Activated T-helper 17 cell treated with anti-CD3 and anti-CD28 coated beads, Interleukin-2, amount 50 U/mL, for 72 hours (primary cell): ENCODE data around the gene KIDINS220. TPM values are rescaled to one million over a fixed set of nuclear protein-coding genes. Genes with fewer than 3 reads are reported as not detected.

Source experiments
- ATAC-seq: fragments of 150-1000 bp; cut with Tn5 transposase; replicated peaks from 2 replicates; pipeline ENCODE4 v1.10.0; 2021; ENCODE audit warnings: mild to moderate bottlenecking, moderate library complexity
- H3K27ac Mint-ChIP-seq: one replicate; pipeline ENCODE4 v1.8.0; 2022; ENCODE audit warnings: mixed read lengths
- H3K27me3 Mint-ChIP-seq: one replicate; pipeline ENCODE4 v1.8.0; 2022; ENCODE audit warnings: mixed read lengths
- H3K36me3 Mint-ChIP-seq: one replicate; pipeline ENCODE4 v1.8.0; 2022; ENCODE audit warnings: low read depth, mild to moderate bottlenecking, mixed read lengths
- H3K4me1 Mint-ChIP-seq: one replicate; pipeline ENCODE4 v1.8.0; 2022; ENCODE audit warnings: mixed read lengths
- H3K4me3 Mint-ChIP-seq: one replicate; pipeline ENCODE4 v1.8.0; 2022; ENCODE audit warnings: mild to moderate bottlenecking, mixed read lengths
- H3K9me3 Mint-ChIP-seq: one replicate; pipeline ENCODE4 v1.8.0; 2022; ENCODE audit warnings: mixed read lengths
- total RNA-seq, 2 donors: library from RNA; stranded (reverse); gene quantifications; one replicate each; pipeline ENCODE4 v1.2.3, GENCODE V29; 2022

The KIDINS220 gene
- total RNA-seq, 2 donors from 2014 or later, result 28.9 to 31.1 TPM

DNA sequence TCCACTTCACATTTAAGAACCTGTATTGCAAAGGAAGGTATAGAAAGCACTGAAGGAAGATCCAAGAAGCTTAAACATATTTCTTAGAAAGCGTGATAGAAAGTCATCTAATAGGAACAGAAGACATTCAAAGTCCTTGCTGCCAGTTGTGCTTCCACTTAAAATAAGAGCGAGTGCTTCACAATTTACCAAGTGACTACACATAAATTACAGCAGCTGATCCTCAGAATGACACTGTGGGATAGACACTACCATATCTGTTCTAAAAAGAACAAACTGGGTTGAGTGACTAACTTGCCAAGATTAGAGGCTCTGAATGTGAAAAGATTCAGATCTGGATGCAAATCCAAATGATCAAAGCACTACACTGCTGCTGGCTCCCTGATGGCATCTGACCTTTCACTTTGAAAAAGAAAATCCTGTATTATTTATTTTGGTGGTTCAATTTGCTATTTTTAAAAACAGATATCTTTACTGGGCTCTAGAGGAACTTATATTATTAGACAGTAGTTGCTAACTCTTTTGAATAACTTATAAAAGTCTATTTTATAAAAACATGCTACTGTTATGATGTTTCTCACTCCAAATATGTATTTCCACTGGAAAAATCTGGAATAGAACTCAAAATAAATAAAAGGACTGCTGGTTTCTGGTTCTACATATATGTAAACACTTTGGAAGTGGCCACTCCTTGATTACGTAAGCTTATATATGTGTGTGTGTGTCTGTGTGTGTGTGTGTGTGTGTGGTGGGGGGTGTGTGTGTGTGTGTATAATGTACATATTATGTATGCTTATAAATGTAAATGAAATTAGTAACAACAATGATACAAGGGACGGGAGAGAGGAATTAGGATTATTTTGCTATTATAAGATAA is 57.4 kb downstream of the KIDINS220 start:
- H3K27me3 Mint-ChIP-seq, result no peaks in the 10 kb centered on the region
- ATAC-seq, result no peak
- no peaks in the 10 kb centered on the region for H3K4me1 Mint-ChIP-seq
- H3K9me3 Mint-ChIP-seq, result no peaks in the 10 kb centered on the region
- H3K36me3 Mint-ChIP-seq, result peaks cover 96% of the 10 kb centered on the region
- H3K27ac Mint-ChIP-seq, result no peak overlapping the region
- no peak overlapping the region for H3K4me3 Mint-ChIP-seq

DNA sequence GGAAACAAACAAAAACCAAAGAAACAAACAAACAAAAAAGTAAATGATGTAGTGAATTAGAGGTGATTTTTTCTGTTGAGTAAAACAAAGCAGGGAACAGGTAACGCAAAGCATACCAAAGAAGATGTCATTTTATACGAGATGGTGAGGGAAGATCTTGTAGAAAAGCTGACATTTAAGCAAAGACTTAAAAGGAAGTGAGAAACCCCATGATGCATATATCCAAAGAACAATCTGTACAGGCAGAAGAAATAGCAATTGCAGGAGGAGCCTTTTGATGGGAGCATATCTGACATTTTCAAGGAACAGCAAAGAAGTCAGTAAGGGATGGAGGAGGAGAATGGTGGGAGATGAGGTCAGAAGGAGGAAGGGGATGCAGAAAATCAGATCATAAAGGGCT is 63.0 kb downstream of the KIDINS220 start:
- no peak overlapping the region for H3K4me3 Mint-ChIP-seq
- H3K27ac Mint-ChIP-seq, result no peak overlapping the region
- ATAC-seq, result no peak
- H3K4me1 Mint-ChIP-seq, result peaks cover 5% of the 10 kb centered on the region
- no peaks in the 10 kb centered on the region for H3K9me3 Mint-ChIP-seq
- peaks cover 82% of the 10 kb centered on the region for H3K36me3 Mint-ChIP-seq
- H3K27me3 Mint-ChIP-seq, result no peaks in the 10 kb centered on the region

- Mint-ChIP-seq H3K27me3 (no peaks in the 10 kb centered on the region), H3K4me3 (no peak overlapping the region), H3K9me3 (no peaks in the 10 kb centered on the region), H3K36me3 (peaks cover 38% of the 10 kb centered on the region), H3K4me1 (peaks cover 5% of the 10 kb centered on the region), H3K27ac (no peak overlapping the region)
- ATAC-seq, result no peak
Measured at GRCh38 chr2:8767324-8767723, 70.1 kb downstream of the KIDINS220 start.

- Mint-ChIP-seq H3K36me3 (peaks cover 52% of the 10 kb centered on the region), H3K4me1 (no peaks in the 10 kb centered on the region), H3K4me3 (no peak overlapping the region), H3K27ac (no peak overlapping the region), H3K9me3 (no peaks in the 10 kb centered on the region), H3K27me3 (no peaks in the 10 kb centered on the region)
- ATAC-seq, result no peak
Measured at GRCh38 chr2:8761529-8762164, 75.8 kb downstream of the KIDINS220 start.

DNA sequence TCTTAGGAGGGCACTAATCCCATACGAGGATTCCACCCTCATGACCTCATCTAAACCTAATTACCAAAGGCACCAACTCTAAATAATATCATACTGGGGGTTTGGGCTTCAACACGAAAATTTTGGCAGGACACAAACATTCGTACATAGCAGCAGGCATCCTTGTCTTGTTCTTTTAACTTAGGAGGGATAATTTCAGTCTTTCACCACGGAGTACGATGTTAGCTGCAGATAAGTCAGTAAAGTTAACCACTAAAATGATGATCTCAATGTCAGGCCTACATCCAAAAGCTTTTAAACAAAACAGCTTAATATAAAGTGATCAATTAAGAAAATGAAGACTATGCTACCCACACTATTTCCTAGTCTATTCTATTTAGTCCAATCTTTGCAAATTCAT is 80.7 kb downstream of the KIDINS220 start:
- Mint-ChIP-seq H3K36me3 (peaks cover 46% of the 10 kb centered on the region), H3K9me3 (no peaks in the 10 kb centered on the region), H3K27me3 (no peaks in the 10 kb centered on the region), H3K4me1 (no peaks in the 10 kb centered on the region), H3K4me3 (no peak overlapping the region), H3K27ac (no peak overlapping the region)
- no peak for ATAC-seq

GRCh38 chr2:8756230-8756629 is 81.2 kb downstream of the KIDINS220 start:
- Mint-ChIP-seq H3K4me1 (no peaks in the 10 kb centered on the region), H3K36me3 (peaks cover 46% of the 10 kb centered on the region), H3K27ac (no peak overlapping the region), H3K4me3 (no peak overlapping the region), H3K27me3 (no peaks in the 10 kb centered on the region), H3K9me3 (no peaks in the 10 kb centered on the region)
- no peak for ATAC-seq

- no peak overlapping the region for H3K4me3 Mint-ChIP-seq
- no peak for ATAC-seq
- no peaks in the 10 kb centered on the region for H3K9me3 Mint-ChIP-seq
- H3K36me3 Mint-ChIP-seq, result peaks cover 47% of the 10 kb centered on the region
- no peak overlapping the region for H3K27ac Mint-ChIP-seq
- no peaks in the 10 kb centered on the region for H3K4me1 Mint-ChIP-seq
- no peaks in the 10 kb centered on the region for H3K27me3 Mint-ChIP-seq
Measured at GRCh38 chr2:8754106-8754776, 83.2 kb downstream of the KIDINS220 start.

DNA sequence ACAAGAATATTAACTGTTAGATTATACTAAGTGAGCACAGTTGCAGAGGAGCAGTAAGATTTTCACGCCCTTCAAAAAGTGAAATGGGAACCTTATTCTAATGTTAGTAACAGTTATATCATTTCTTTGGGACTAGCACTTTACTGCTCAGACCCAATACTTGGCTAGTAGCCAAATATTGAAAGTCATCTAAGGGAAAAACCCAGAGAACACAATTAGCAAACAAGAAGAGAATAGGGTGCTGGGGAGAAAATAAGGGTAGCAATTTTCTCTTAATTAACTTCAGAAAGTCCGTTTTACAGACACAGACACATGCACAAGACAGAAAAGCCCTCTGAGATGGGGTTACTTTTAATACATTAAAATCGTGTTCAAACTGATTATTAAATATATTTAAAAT is 83.8 kb downstream of the KIDINS220 start:
- H3K4me3 Mint-ChIP-seq, result no peak overlapping the region
- no peaks in the 10 kb centered on the region for H3K9me3 Mint-ChIP-seq
- no peak for ATAC-seq
- H3K27me3 Mint-ChIP-seq, result no peaks in the 10 kb centered on the region
- peaks cover 45% of the 10 kb centered on the region for H3K36me3 Mint-ChIP-seq
- H3K4me1 Mint-ChIP-seq, result no peaks in the 10 kb centered on the region
- no peak overlapping the region for H3K27ac Mint-ChIP-seq

GRCh38 chr2:8752385-8752784 is 85.0 kb downstream of the KIDINS220 start:
- H3K4me1 Mint-ChIP-seq, result no peaks in the 10 kb centered on the region
- H3K27ac Mint-ChIP-seq, result no peak overlapping the region
- H3K27me3 Mint-ChIP-seq, result no peaks in the 10 kb centered on the region
- H3K4me3 Mint-ChIP-seq, result no peak overlapping the region
- peaks cover 43% of the 10 kb centered on the region for H3K36me3 Mint-ChIP-seq
- no peaks in the 10 kb centered on the region for H3K9me3 Mint-ChIP-seq
- no peak for ATAC-seq

GRCh38 chr2:8750221-8750620 is 87.2 kb downstream of the KIDINS220 start:
- no peaks in the 10 kb centered on the region for H3K4me1 Mint-ChIP-seq

DNA sequence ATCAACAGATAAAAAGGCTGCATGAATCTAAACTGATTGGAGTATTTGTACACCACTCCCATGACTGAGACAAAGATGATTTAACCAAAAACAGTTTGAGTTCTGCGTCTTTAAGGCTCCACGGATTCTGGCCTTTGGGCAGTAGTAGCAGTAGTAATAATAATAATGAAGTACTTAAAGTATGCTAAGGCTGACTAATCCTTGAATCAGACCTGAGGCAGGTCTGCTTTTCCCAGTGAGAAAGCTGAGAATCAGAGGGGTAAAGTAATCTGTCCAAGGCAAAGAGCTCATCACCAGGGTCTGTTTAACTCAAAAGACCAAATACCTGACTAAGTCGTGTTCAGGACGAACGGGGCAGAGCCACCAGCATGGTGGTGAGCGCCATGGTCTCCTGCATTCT is 94.2 kb downstream of the KIDINS220 start:
- ATAC-seq, result no peak
- H3K9me3 Mint-ChIP-seq, result no peaks in the 10 kb centered on the region
- no peaks in the 10 kb centered on the region for H3K4me1 Mint-ChIP-seq
- H3K36me3 Mint-ChIP-seq, result peaks cover 34% of the 10 kb centered on the region
- H3K27ac Mint-ChIP-seq, result no peak overlapping the region
- H3K27me3 Mint-ChIP-seq, result no peaks in the 10 kb centered on the region
- H3K4me3 Mint-ChIP-seq, result no peak overlapping the region

More at GRCh38 chr2:8750221-8750620, 87.2 kb downstream of the KIDINS220 start:
- Mint-ChIP-seq H3K36me3 (peaks cover 29% of the 10 kb centered on the region), H3K4me3 (no peak overlapping the region), H3K9me3 (no peaks in the 10 kb centered on the region), H3K27ac (no peak overlapping the region), H3K27me3 (no peaks in the 10 kb centered on the region)
- no peak for ATAC-seq

DNA sequence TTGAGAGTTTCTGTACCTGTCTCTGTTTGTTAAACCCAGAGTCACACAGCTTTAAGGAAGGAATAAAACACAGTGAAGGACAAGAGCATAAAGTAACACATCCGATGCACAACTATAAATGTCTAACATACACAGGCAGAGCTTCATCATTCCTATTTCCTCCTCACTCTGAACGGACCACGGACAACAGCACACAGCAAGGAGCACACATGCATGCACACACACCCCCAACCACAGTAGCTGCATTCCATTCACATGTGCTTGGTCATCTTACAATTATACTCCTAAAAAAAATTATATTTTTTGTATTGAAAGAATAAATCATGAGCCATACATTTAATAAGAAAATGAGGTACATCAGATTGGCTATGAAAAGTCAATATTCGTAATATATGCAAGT is 97.3 kb downstream of the KIDINS220 start:
- Mint-ChIP-seq H3K4me1 (no peaks in the 10 kb centered on the region), H3K9me3 (no peaks in the 10 kb centered on the region), H3K4me3 (no peak overlapping the region), H3K36me3 (peaks cover 51% of the 10 kb centered on the region), H3K27ac (no peak overlapping the region), H3K27me3 (no peaks in the 10 kb centered on the region)
- ATAC-seq, result no peak

DNA sequence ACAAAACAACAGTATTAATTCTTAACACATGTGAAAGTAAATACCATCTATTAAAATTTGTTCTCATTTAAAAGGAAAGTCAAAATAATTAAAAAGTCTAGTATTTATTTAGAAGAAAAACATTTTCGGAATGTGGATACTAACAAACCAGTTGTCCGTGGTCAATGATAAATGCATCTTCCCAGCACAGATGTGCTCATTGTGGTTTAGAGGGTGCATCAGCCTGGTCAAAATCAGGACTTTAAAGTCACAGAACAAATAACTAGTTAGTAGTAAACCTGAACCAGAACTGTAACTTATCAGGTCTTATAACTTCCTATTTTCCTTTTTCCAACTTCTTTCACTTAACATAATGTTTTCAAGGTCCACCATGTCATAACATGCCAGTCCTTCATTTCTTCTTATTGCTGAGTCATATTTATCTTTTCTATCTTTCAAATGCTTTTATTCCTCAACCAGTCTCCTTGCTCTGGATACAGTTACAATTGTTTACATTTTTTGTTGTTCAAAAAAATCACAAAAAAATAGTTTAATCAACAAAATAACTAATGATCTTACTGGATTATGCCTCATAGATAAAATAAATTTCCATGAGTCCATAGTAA is 99.7 kb downstream of the KIDINS220 start:
- Mint-ChIP-seq H3K27ac (peak overlapping the region; percentile 45), H3K4me3 (no peak overlapping the region), H3K36me3 (peaks cover 58% of the 10 kb centered on the region), H3K9me3 (no peaks in the 10 kb centered on the region), H3K27me3 (no peaks in the 10 kb centered on the region), H3K4me1 (no peaks in the 10 kb centered on the region)
- no peak for ATAC-seq

GRCh38 chr2:8732601-8733000 is 104.8 kb downstream of the KIDINS220 start:
- peaks cover 95% of the 10 kb centered on the region for H3K36me3 Mint-ChIP-seq
- no peaks in the 10 kb centered on the region for H3K27me3 Mint-ChIP-seq
- H3K4me3 Mint-ChIP-seq, result no peak overlapping the region
- ATAC-seq, result no peak
- no peaks in the 10 kb centered on the region for H3K4me1 Mint-ChIP-seq
- H3K9me3 Mint-ChIP-seq, result no peaks in the 10 kb centered on the region
- H3K27ac Mint-ChIP-seq, result no peak overlapping the region
